B cell (primary cell): ENCODE measurements around the gene STK11. TPM values are rescaled to one million over a fixed set of nuclear protein-coding genes. Genes with fewer than 3 reads are reported as not detected.

ENCODE experiments used
- ATAC-seq: fragments of 200-7000 bp; cut with Tn5 transposase; one replicate; pipeline ENCODE4 v1.10.0; 2021; ENCODE audit warnings: low read depth, mild to moderate bottlenecking, moderate number of reproducible peaks, moderate library complexity
- CTCF ChIA-PET: fragments of 350-600 bp; sonication (Branson Sonifier 250); formaldehyde crosslinking; loops from one replicate; lab custom pipeline; 2021; ENCODE audit warnings: antibody characterized with exemption, inconsistent platforms; lab: Charles Lee
- POLR2A ChIA-PET: fragments of 350-600 bp; sonication (Branson Sonifier 250); formaldehyde crosslinking; loops from one replicate; lab custom pipeline; 2021; ENCODE audit warnings: antibody characterized with exemption; lab: Charles Lee
- DNase-seq: peaks from one replicate; pipeline ENCODE4 v3.0.0; 2013
- H2AFZ ChIP-seq: 2 replicates; pipeline ENCODE4 v1.6.1; 2012; ENCODE audit warnings: mild to moderate bottlenecking, low read depth, low read length; ENCODE audit not compliant: insufficient read depth, poor library complexity, severe bottlenecking
- H3K27ac ChIP-seq, 2 donors: 1 replicate in 1 of 2; 2 replicates in 1 of 2; pipeline ENCODE4 v1.5.1; 2012 to 2013; ENCODE audit warnings: low read length in 2 of 2, mild to moderate bottlenecking in 2 of 2, moderate library complexity in 1 of 2
- H3K27me3 ChIP-seq, 4 experiments: fragments of 200-600 bp in 1 of 4; sonication (generic) in 1 of 4; replicated peaks in 1 of 4; 1 replicate in 2 of 4; 2 replicates in 2 of 4; pipeline versions ENCODE4 v1.6.1 to v1.7.0; 2013 to 2016; ENCODE audit warnings: low read length in 3 of 4, mild to moderate bottlenecking in 2 of 4, mixed read lengths in 1 of 4, moderate library complexity in 1 of 4; ENCODE audit not compliant: insufficient read depth in 4 of 4, control insufficient read depth in 3 of 4; ENCODE audit errors: control extremely low read depth in 1 of 4
- H3K36me3 ChIP-seq, 2 experiments: replicated peaks in 1 of 2; 1 replicate in 1 of 2; 2 replicates in 1 of 2; pipeline versions ENCODE4 v1.6.1 to v1.7.1; 2013; ENCODE audit warnings: low read length in 1 of 2; ENCODE audit not compliant: insufficient read depth in 2 of 2, control insufficient read depth in 1 of 2; ENCODE audit errors: control extremely low read depth in 1 of 2, extremely low read depth in 1 of 2
- H3K4me1 ChIP-seq, 2 donors: fragments of 200-600 bp in 1 of 2; sonication (generic) in 1 of 2; 1 replicate in 1 of 2; 2 replicates in 1 of 2; pipeline versions ENCODE4 v1.5.1 to v1.6.1; 2013 to 2017; ENCODE audit warnings: low read length in 2 of 2; ENCODE audit not compliant: control insufficient read depth in 2 of 2, insufficient read depth in 2 of 2
- H3K4me2 ChIP-seq: replicated peaks from 2 replicates; pipeline ENCODE3; 2012; ENCODE audit warnings: mild to moderate bottlenecking, low read depth, low read length; ENCODE audit not compliant: poor library complexity, severe bottlenecking
- H3K4me3 ChIP-seq, 5 experiments: fragments of 200-600 bp in 1 of 5; sonication (generic) in 1 of 5; 1 replicate in 3 of 5; 2 replicates in 2 of 5; pipeline versions ENCODE4 v1.5.1 to v1.7.0; 2011 to 2016; ENCODE audit warnings: low read length in 4 of 5, mild to moderate bottlenecking in 4 of 5, low read depth in 2 of 5, control low read depth in 1 of 5, moderate library complexity in 1 of 5; ENCODE audit not compliant: insufficient read depth in 1 of 5; ENCODE audit errors: control extremely low read depth in 1 of 5, extremely low read depth in 1 of 5
- H3K79me2 ChIP-seq: fragments of 200-600 bp; sonication (generic); one replicate; pipeline ENCODE4 v1.6.0; 2016; ENCODE audit warnings: low read length; ENCODE audit not compliant: control insufficient read depth, insufficient read depth
- H3K9ac ChIP-seq: fragments of 200-600 bp; sonication (generic); 2 replicates; pipeline ENCODE4 v1.6.1; 2017; ENCODE audit warnings: mild to moderate bottlenecking, low read length, moderate library complexity
- H3K9me3 ChIP-seq, 3 donors: one replicate each; pipeline versions ENCODE4 v1.6.1 to v1.7.1; 2013; ENCODE audit warnings: low read length in 2 of 3; ENCODE audit not compliant: control insufficient read depth in 2 of 3, insufficient read depth in 1 of 3; ENCODE audit errors: control extremely low read depth in 1 of 3
- H4K20me1 ChIP-seq: 2 replicates; pipeline ENCODE4 v1.6.0; 2012; ENCODE audit warnings: mild to moderate bottlenecking, low read length; ENCODE audit not compliant: insufficient read depth, control insufficient read depth, poor library complexity, severe bottlenecking
- H3K27ac Mint-ChIP-seq: one replicate; pipeline ENCODE4 v1.8.0; 2021; ENCODE audit warnings: mixed read lengths
- H3K27me3 Mint-ChIP-seq: one replicate; pipeline ENCODE4 v1.8.0; 2021; ENCODE audit warnings: mixed read lengths
- H3K4me1 Mint-ChIP-seq: one replicate; pipeline ENCODE4 v1.8.0; 2021; ENCODE audit warnings: mixed read lengths
- H3K4me3 Mint-ChIP-seq: one replicate; pipeline ENCODE4 v1.8.0; 2021; ENCODE audit warnings: mixed read lengths
- H3K9me3 Mint-ChIP-seq: one replicate; pipeline ENCODE4 v1.8.0; 2022; ENCODE audit warnings: mixed read lengths; ENCODE audit not compliant: insufficient read depth
- CTCF ChIP-seq: fragments of 200-600 bp; IDR thresholded peaks from one replicate; pipeline ENCODE4 v1.8.0; 2022; ENCODE audit warnings: antibody characterized with exemption, mild to moderate bottlenecking
- EZH2 ChIP-seq: IDR thresholded peaks from 2 replicates; pipeline ENCODE4 v1.6.1; 2012; ENCODE audit warnings: borderline replicate concordance, low read depth, mild to moderate bottlenecking, moderate library complexity, low read length; ENCODE audit not compliant: insufficient read depth, poor library complexity, severe bottlenecking
- WGBS: methylation state at CpG from one replicate; pipeline ENCODE4 v1.1.5; 2013; ENCODE audit warnings: missing lambda C conversion rate; ENCODE audit not compliant: insufficient coverage; 5-methylcytosine and 5-hydroxymethylcytosine counted together
- intact Hi-C: fragments of 100-400 bp; cut with micrococcal nuclease; formaldehyde crosslinking; loops from one replicate; pipeline ENCODE4 v1.10.0; 2022
- polyA plus RNA-seq: library from polyadenylated mRNA; depleted of rRNA; stranded (reverse); fragments of >200 nt; gene quantifications from 2 replicates; pipeline ENCODE4 v1.2.3, GENCODE V29; 2012
- total RNA-seq, 2 donors: library from RNA; stranded (reverse); fragments of 120-200 nt in 1 of 2; gene quantifications; 1 replicate in 1 of 2; 2 replicates in 1 of 2; pipeline versions ENCODE4 v1.2.3 to v1.2.4, GENCODE V29; 2013 to 2022

STK11 gene
- total and polyA plus RNA-seq, 2 donors (not counting 1 experiment from before 2014, with no cell fraction given) = 87.9 to 89.9 TPM

- H3K4me1 Mint-ChIP-seq = peaks cover 79% of the 10 kb centered on the region
- no peaks in the 10 kb centered on the region for H3K9me3 ChIP-seq
- TF ChIP-seq CTCF (no peak), EZH2 (no peak)
- H3K79me2 ChIP-seq = peaks cover 59% of the 10 kb centered on the region
- H3K4me1 ChIP-seq = peaks cover 70 to 86% of the 10 kb centered on the region in 2 donors
- H3K36me3 ChIP-seq = peaks cover 7 to 36% of the 10 kb centered on the region in 2 experiments
- ATAC-seq = no peak
- H3K27me3 Mint-ChIP-seq = no peaks in the 10 kb centered on the region
- H3K27me3 ChIP-seq = no peaks in the 10 kb centered on the region
- H4K20me1 ChIP-seq = peaks cover 60% of the 10 kb centered on the region
- DNase-seq = peak; percentile 58
- no peaks in the 10 kb centered on the region for H3K9me3 Mint-ChIP-seq
- WGBS = 61% methylated on average over 40 of the region's 40 CpGs
- peak overlapping the region; percentile 83 for H3K4me2 ChIP-seq
- ChIA-PET POLR2A (interaction anchor here (0.5 to 11.0 kb wide), 30 partner anchors 11 to 1976 kb away, joined by 3 to 402 read pairs (median 4); partner anchors contain the start of genes ATP5F1D, CBARP, GPX4 and MIDN), CTCF (interaction anchor here (0.8 to 10.0 kb wide), 12 partner anchors 8 to 156 kb away, joined by 3 to 658 read pairs (median 7); partner anchors contain the start of genes ATP5F1D and NDUFS7)
- peak overlapping the region; percentile 88 to 92 for H3K27ac ChIP-seq
- intact Hi-C loops = loop anchor here (1.0 to 5.0 kb wide), 3 partner anchors 8 to 222 kb away; partner anchors contain the start of genes GPX4, PCSK4 and REEP6
- H3K27ac Mint-ChIP-seq = peak overlapping the region; percentile 95
- no peak overlapping the region for H2AFZ ChIP-seq
- H3K4me3 ChIP-seq = peak overlapping the region in 3 of 5 experiments; percentile 13 to 34 (median 18)
- H3K9ac ChIP-seq = no peak overlapping the region
- H3K4me3 Mint-ChIP-seq = peak overlapping the region; percentile 95
These were observed 62.9 kb downstream of the STK11 start for GRCh38 chr19:1268226-1269064.
